Choroid plexus epithelial cell (primary cell): ENCODE results near the gene RTN3.

Experiments used
- DNase-seq: peaks from one replicate; pipeline ENCODE4 v3.0.0-alpha.2; 2010; ENCODE audit warnings: low read depth
- H3K4me3 ChIP-seq: 2 replicates; pipeline ENCODE4 v1.5.1; 2011; ENCODE audit warnings: low read depth, mild to moderate bottlenecking, control low read depth, low read length, moderate library complexity
- CTCF ChIP-seq: conservative IDR thresholded peaks from 2 replicates; pipeline ENCODE4 v1.5.1; 2011; ENCODE audit warnings: low read depth, mild to moderate bottlenecking, control low read depth, inconsistent platforms, low read length, moderate library complexity

The RTN3 gene

DNA sequence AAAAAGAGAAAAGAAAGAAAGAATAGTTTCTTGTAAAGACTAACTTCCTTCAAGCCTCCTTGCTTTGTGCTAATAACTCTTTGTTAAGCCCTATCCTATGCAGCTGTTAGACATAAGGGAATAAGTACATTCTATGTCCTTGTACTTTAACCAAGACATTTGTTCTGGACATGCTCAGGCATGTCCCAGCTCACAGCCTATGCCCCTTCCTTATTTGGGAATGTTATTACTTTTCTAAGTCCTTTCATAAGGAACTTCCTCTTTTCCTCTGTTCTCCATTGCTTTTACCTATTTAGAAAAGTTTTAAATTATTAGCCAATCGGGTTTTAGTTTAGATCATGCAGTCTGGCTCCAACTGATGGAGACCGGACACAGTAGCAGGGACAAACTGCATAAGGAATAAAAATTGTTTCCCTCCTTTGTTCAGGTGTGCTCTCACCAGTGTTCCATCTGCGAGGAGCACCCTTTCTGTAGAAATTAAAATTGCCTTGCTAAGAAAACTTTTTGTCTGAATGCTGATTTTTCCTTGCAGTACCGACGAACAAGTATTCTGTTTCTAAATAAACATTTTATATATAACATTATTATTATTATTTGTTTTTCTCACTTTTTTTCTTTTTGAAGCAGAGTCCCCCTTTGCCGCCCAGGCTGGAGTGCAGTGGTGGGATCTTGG lies 110.3 kb downstream of the RTN3 start:
- DNase-seq: no peak
- H3K4me3 ChIP-seq: no peak overlapping the region
- no peak for TF ChIP-seq CTCF

GRCh38 chr11:63793161-63793560 lies 111.9 kb downstream of the RTN3 start:
- TF ChIP-seq CTCF: no peak
- H3K4me3 ChIP-seq: no peak overlapping the region
- no peak for DNase-seq

- no peak overlapping the region for H3K4me3 ChIP-seq
- TF ChIP-seq CTCF: no peak
- no peak for DNase-seq
Observed at GRCh38 chr11:63795066-63795465, 113.8 kb downstream of the RTN3 start.

DNA sequence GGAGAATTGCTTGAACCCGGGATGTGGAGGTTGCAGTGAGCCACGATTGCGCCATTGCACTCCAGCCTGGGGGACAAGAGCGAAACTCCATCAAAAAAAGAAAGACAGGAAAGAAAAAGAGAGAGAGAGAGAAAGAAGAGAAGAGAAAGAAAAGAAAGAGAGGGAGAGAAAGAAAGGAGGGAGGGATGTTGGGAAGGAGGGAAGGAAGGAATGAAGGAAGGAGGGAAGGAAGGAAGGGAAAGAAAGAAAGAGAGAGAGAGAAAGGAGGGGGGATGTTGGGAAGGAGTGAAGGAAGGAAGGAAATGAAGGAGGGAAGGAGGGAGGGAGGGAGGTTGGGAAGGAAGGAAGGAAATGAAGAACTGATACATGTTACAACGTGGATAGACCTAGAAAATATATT lies 119.6 kb downstream of the RTN3 start:
- no peak for TF ChIP-seq CTCF
- DNase-seq: no peak
- no peak overlapping the region for H3K4me3 ChIP-seq

GRCh38 chr11:63802637-63803414 lies 121.5 kb downstream of the RTN3 start:
- no peak for TF ChIP-seq CTCF

DNA sequence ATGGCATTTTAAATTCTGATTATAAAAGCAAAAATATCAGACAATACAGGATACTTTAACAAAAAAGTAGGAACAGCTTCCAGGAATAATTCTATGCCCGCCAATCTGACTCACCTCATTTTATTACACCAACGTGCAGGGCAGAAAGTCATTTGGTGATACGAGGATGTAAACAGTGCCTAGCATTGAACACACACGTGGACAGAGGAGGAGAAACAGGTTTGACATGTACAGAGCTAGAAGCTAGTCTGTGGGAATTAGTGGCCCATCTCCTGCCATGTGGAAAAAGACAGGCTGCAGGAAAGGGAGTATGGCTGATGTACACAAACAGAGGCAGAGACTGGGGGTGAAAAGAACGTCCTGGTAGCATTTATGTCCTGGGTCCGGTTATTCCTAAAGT lies 123.0 kb downstream of the RTN3 start:
- no peak for DNase-seq
- no peak for TF ChIP-seq CTCF
- no peak overlapping the region for H3K4me3 ChIP-seq

More at GRCh38 chr11:63802637-63803414, 121.5 kb downstream of the RTN3 start:
- peak; percentile 64 for DNase-seq
- no peak overlapping the region for H3K4me3 ChIP-seq
